Bronchial epithelial cell (primary cell): ENCODE data around the gene WNT6. TPM values are rescaled to one million over a fixed set of nuclear protein-coding genes. Genes with fewer than 3 reads are reported as not detected.
A peak's percentile ranks its signal among the peaks of the same experiment; 100 is the strongest.

Experiments
- DNase-seq: peaks from one replicate; pipeline ENCODE4 v3.0.0-alpha.2; 2010; ENCODE audit warnings: low read depth
- FAIRE-seq: peaks from 2 replicates; lab custom pipeline; 2011; peaks lifted over from hg19 to GRCh38; lab: Jason Lieb, UNC
- H3K27me3 ChIP-seq: 2 replicates; pipeline ENCODE4 v1.5.1; 2011; ENCODE audit warnings: low read length; ENCODE audit not compliant: control insufficient read depth, insufficient read depth
- H3K36me3 ChIP-seq: 2 replicates; pipeline ENCODE4 v1.5.1; 2011; ENCODE audit warnings: low read length; ENCODE audit not compliant: control insufficient read depth, insufficient read depth
- H3K4me3 ChIP-seq: 2 replicates; pipeline ENCODE4 v1.5.1; 2011; ENCODE audit warnings: mild to moderate bottlenecking, low read depth, low read length, control low read depth
- total RNA-seq: library from RNA; depleted of rRNA; stranded (reverse); fragments of >200 nt; gene quantifications from 2 replicates; pipeline ENCODE4 v1.2.1, GENCODE V29; 2014
- TF ChIP-seq, protein P1 (sequence below): IDR thresholded peaks from 2 replicates; pipeline ENCODE4 v1.5.1; 2011; ENCODE audit warnings: mild to moderate bottlenecking, moderate library complexity, low read length, control low read depth, inconsistent platforms; ENCODE audit not compliant: insufficient read depth, severe bottlenecking

WNT6 gene
- total RNA-seq, 1 donor from 2014 or later: not detected

DNA sequence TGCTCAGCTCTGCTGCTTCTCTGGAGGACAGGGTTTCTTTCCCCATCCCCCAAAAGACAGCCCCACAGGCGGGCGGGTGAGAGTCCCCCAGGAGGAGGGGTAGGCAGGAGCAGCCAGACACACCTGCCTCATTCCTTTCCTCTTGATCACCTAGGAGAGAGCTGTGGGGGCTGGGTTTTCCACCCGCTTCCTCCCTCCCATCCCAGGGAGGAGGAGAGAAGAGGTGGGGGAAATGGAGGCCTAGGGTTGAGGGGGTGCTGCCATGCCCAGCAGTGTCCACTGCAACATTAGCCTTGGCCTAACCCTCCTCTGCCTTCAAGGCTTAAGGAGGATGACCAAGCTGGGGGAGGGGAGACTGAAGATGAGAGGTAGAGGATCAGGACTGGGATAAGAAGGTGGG, 35.7 kb downstream of the WNT6 start:
- Histone ChIP-seq H3K4me3 (no peak overlapping the region), H3K27me3 (no peaks in the 10 kb centered on the region), H3K36me3 (peaks cover 1% of the 10 kb centered on the region)
- no peak for FAIRE-seq
- DNase-seq: peak; percentile 69
- TF ChIP-seq, protein P1, sequence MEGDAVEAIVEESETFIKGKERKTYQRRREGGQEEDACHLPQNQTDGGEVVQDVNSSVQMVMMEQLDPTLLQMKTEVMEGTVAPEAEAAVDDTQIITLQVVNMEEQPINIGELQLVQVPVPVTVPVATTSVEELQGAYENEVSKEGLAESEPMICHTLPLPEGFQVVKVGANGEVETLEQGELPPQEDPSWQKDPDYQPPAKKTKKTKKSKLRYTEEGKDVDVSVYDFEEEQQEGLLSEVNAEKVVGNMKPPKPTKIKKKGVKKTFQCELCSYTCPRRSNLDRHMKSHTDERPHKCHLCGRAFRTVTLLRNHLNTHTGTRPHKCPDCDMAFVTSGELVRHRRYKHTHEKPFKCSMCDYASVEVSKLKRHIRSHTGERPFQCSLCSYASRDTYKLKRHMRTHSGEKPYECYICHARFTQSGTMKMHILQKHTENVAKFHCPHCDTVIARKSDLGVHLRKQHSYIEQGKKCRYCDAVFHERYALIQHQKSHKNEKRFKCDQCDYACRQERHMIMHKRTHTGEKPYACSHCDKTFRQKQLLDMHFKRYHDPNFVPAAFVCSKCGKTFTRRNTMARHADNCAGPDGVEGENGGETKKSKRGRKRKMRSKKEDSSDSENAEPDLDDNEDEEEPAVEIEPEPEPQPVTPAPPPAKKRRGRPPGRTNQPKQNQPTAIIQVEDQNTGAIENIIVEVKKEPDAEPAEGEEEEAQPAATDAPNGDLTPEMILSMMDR: no peak

DNA sequence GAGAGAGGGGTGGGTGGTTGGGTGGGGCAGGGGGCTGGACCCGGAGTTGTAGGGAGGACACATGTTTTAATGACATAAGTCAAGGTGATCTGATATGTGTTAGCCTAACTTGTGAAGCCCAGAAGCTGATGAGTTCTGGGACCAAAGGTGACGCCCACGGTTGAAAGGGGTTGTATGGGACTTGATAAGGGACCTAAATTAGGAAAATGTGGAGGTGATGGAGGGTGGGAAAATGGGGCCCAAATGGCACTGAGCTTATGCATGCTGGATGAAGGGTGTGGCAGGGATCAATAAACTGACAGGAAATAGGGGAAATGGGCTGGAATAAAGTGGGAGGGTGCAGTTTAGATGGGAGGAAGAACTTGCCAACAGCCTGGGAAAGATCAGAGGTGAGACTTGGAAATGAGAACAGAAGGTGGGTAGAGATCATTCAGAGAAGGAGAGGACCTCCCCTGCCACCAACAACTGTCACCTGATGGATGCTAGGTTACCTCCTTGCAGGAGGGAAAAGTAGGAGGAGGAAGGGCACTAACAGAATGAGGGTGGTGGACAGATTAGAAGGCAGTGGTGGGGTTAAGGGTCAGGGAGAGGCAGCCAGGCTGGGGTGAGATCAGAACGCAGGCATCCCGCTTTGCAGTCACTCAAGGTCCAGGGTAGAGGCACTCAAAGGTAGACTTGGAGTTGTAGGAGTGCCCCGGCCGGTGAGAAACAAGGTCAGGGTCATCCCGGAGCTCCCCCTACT, 36.3 kb downstream of the WNT6 start:
- Histone ChIP-seq H3K4me3 (no peak overlapping the region), H3K27me3 (peaks cover 2% of the 10 kb centered on the region), H3K36me3 (no peaks in the 10 kb centered on the region)
- TF ChIP-seq, protein P1: no peak
- FAIRE-seq (peak; percentile 40), DNase-seq (no peak)

DNA sequence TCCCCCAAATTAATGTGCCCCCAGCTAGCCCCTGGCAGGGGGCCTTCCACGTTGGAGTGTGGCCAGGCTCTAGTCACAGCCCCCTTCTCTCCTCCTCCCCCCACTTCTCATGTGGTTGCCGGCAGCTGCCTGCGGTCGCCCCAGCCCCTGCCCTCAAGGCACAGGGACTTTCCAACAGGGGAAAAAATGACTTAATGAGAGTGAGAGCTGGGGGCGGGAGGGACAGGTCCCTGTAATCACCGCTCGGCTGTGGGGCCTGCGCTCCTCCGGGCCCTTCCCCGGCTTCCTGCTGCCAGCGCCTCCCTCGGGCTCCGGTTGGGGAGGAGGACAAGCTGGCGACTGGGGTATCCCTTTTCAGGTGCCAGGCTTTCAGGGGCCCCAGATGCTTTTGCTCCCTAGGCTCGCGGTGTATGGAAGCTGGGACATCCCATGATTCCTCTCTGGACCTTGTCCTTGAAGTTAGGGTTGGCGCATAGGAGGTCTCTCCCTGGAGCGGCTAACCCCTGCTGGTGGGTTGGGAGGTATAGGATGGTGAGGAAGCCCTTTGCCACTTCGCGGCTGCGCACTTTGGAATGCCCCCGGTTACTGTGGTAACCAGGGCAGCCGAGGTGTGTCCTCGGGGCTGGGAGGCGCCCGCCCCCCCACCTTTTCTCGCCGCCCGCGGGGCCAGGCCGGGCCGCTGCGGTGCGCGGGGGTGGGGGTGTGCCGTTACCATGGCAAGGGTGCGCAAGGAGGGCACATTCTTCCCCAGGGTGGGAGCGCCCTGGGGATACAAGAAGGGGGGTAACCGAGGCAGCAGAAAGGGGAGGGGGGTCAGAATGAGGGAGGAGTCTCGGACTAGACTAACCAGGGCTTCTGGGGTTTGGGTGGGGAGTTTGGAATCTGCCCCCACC, 37.1 kb downstream of the WNT6 start:
- FAIRE-seq (no peak), DNase-seq (peak; percentile 49)
- H3K4me3 ChIP-seq: peak overlapping the region; percentile 8
- TF ChIP-seq, protein P1: no peak
- H3K27me3 ChIP-seq: peaks cover 2% of the 10 kb centered on the region
- H3K36me3 ChIP-seq: no peaks in the 10 kb centered on the region

DNA sequence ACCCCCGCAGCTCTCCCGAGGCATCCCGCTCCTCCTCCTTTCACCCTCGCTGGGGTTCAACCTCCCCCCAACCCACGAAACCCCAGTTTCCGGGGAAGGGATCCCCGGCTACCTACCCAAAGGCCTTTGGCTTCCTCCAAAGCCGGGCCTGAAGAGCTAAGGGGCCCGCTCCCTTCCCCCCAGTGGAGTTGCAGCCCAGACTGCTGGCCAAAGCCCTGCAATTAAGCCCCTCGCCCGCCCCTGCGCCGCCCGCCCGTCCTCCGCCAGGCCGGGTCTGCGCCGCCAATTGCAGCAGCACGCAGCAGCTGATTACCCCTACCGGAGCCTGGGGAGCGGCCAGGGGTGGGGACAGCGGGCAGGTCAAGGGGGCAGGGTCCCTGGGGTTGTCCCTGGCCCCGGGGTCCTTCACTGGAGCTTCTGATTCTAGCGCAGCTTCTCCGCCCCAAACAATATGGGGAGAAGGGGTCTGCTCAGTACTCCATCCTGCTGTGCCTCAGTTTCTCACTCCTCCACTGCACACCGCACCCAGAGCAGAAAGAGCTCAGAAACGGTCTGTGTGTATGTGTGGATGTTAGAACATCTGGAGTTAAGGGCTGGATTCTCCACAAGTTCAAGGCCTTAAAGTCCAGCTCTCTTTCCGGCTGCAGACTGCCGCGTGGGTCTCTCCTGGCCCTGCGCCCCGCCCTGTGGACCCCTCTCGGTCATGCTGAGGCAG, 37.9 kb downstream of the WNT6 start:
- Histone ChIP-seq H3K4me3 (no peak overlapping the region), H3K27me3 (peaks cover 2% of the 10 kb centered on the region), H3K36me3 (no peaks in the 10 kb centered on the region)
- FAIRE-seq (no peak), DNase-seq (no peak)
- TF ChIP-seq, protein P1: no peak

DNA sequence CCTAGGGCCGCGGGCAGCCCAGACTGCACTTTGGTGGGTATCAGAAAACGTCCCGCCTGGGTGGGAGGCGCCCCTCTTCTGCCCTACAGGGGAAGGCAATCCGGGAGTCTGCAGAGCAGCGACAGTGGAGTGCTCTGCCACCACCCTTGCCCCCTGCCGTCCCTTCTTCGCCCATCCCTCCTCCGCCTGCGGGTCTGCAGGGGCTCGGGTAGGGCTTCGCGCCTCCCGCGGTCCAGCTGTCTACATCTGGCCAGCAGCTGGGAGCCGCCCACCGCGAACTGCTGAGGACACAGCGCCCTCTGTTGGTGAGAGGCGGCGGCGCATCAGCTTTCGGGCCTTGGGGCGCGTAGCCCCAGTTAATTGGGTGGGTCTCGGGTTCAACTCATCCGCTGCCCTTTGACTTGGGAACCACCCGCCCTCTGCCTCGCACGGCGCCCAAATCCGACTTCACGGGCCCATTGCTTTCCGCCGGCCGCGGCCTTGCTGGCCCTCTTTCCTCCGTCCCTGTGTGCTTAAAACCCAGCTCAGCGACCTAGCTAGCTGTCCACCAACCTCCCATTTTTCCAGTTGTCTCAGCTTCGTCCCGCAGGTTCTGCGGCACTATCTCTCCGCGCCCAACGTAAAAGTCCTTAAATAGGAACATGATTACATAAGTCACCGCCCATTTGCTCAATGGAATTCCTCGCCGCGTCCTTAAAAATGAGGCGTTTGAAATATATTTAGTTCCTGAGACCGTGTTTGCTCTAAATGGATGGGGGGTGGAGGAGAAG, 38.7 kb downstream of the WNT6 start:
- TF ChIP-seq, protein P1: peak; percentile 98
- Histone ChIP-seq H3K27me3 (peaks cover 2% of the 10 kb centered on the region), H3K4me3 (no peak overlapping the region), H3K36me3 (no peaks in the 10 kb centered on the region)
- FAIRE-seq (no peak), DNase-seq (no peak)
